ENCODE results near the gene GNG4. TPM values are rescaled to one million over a fixed set of nuclear protein-coding genes. Genes with fewer than 3 reads are reported as not detected.

GNG4 gene
- total and polyA plus RNA-seq, 2 donors (not counting 3 experiments of a cell fraction or from before 2014, with no cell fraction given), result 0.10 TPM; not detected in 1

DNA sequence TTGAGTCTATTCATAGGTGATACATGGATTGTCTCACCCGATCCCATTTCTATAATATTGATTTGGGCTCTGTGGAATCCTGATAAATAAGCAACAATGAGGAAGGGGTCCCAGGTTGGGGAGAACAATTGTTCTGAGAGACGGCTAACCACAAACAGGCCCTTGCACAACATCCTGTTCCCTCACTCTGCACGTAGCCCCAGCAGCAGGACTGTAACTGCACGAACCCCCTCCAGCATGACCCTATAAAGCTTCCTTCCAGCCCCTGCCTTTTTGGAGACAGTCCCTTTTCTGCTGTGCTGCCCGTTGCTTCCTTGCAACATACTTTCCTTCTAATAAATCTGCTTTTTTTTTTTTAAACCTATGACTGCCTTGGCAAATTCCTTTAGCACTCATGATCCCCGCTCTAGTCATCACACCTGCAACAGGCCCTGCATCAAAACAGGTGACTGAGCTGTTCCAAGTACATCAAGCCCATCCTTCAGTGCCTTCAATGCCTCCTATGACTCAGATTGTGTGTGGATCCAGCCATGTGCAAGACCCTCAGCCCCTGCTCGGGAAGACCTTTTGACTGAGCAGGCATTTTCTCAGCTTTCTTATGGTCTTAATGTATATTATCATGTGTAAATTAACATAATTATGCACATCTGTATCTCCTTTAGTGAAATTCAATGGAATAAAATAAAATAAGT, 81.6 kb downstream of the GNG4 start:
- no peaks in the 10 kb centered on the region for H3K36me3 ChIP-seq (ENCODE audit: control insufficient read depth in 2 of 2, extremely low read depth in 1 of 2, insufficient read depth in 2 of 2, low read length in 2 of 2)
- no TSS peak for BruUV-seq (replicated peaks)
- FAIRE-seq, result no peak
- no peaks in the 10 kb centered on the region for H4K20me1 ChIP-seq (replicated peaks; ENCODE audit: control insufficient read depth, extremely low read depth, insufficient read depth, low read length)
- H3K9me3 ChIP-seq (replicated peaks; ENCODE audit: control insufficient read depth, insufficient read depth, low read length), result no peaks in the 10 kb centered on the region
- H3K9ac ChIP-seq (replicated peaks; ENCODE audit: extremely low read depth, insufficient read depth, low read length), result no peak overlapping the region
- H3K9me1 ChIP-seq (replicated peaks; ENCODE audit: control insufficient read depth, extremely low read depth, insufficient read depth, low read length), result no peaks in the 10 kb centered on the region
- no peak overlapping the region for H3K4me2 ChIP-seq (ENCODE audit: insufficient read depth, low read length)
- POLR2A ChIA-PET, result no interaction called here
- H3K4me1 ChIP-seq (ENCODE audit: control insufficient read depth, extremely low read depth, insufficient read depth, low read length), result no peaks in the 10 kb centered on the region
- no peak for TF ChIP-seq EZH2 (IDR thresholded peaks at IDR 0.05; ENCODE audit: borderline replicate concordance, low read depth, low read length, severe bottlenecking)
- TF ChIP-seq MYC (IDR thresholded peaks at IDR 0.05; ENCODE audit: low read depth, low read length), result no peak
- TF ChIP-seq POLR2A (IDR thresholded peaks at IDR 0.05; ENCODE audit: low read depth, low read length), result no peak
- TF ChIP-seq, protein P1, sequence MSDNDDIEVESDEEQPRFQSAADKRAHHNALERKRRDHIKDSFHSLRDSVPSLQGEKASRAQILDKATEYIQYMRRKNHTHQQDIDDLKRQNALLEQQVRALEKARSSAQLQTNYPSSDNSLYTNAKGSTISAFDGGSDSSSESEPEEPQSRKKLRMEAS (IDR thresholded peaks at IDR 0.05; ENCODE audit: insufficient read depth, insufficient read length), result no peak
- TF ChIP-seq FOS (IDR thresholded peaks at IDR 0.05; ENCODE audit: borderline replicate concordance, insufficient read depth, low read length), result no peak
- TF ChIP-seq POLR2AphosphoS5 (IDR thresholded peaks at IDR 0.05; ENCODE audit: insufficient read depth, low read depth, low read length), result no peak
- TF ChIP-seq, protein P2, sequence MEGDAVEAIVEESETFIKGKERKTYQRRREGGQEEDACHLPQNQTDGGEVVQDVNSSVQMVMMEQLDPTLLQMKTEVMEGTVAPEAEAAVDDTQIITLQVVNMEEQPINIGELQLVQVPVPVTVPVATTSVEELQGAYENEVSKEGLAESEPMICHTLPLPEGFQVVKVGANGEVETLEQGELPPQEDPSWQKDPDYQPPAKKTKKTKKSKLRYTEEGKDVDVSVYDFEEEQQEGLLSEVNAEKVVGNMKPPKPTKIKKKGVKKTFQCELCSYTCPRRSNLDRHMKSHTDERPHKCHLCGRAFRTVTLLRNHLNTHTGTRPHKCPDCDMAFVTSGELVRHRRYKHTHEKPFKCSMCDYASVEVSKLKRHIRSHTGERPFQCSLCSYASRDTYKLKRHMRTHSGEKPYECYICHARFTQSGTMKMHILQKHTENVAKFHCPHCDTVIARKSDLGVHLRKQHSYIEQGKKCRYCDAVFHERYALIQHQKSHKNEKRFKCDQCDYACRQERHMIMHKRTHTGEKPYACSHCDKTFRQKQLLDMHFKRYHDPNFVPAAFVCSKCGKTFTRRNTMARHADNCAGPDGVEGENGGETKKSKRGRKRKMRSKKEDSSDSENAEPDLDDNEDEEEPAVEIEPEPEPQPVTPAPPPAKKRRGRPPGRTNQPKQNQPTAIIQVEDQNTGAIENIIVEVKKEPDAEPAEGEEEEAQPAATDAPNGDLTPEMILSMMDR (IDR thresholded peaks at IDR 0.05; ENCODE audit: extremely low read depth in 1 of 2, insufficient read depth in 1 of 2, low read depth in 1 of 2, low read length in 2 of 2), result no peak
- no peak for TF ChIP-seq JUN (IDR thresholded peaks at IDR 0.05; ENCODE audit: borderline replicate concordance, insufficient read depth, insufficient read length, low read depth)
- TF ChIP-seq GATA2 (IDR thresholded peaks at IDR 0.05; ENCODE audit: insufficient read depth, insufficient read length, low read depth, low read length), result no peak
- CTCF ChIA-PET, result no interaction called here
- no peaks in the 10 kb centered on the region for H3K79me2 ChIP-seq (ENCODE audit: control insufficient read depth, insufficient read depth, low read length)
- intact Hi-C loops (cut with micrococcal nuclease), result no loop called here
- dilution Hi-C loops (cut with MboI; ENCODE audit: extremely low pct_ligation_motif_present, low sequenced_read_pairs), result no loop called here
- H3K4me3 ChIP-seq (replicated peaks in 1 of 3; ENCODE audit: insufficient read depth in 1 of 3, low read depth in 1 of 3, low read length in 3 of 3), result no peak overlapping the region
- no peak overlapping the region for H3K27ac ChIP-seq (ENCODE audit: insufficient read depth, low read depth, low read length)
- no peak for DNase-seq (ENCODE audit: low read depth, low spot score)
- H3K27me3 ChIP-seq (ENCODE audit: control insufficient read depth in 2 of 2, insufficient read depth in 2 of 2, low read length in 2 of 2), result peaks cover 0 to 1% of the 10 kb centered on the region in 2 experiments
- no peak overlapping the region for H2AFZ ChIP-seq (ENCODE audit: low read depth, low read length)

Data from endothelial cell of umbilical vein (primary cell).